HepG2 (cell line): ENCODE measurements around the gene SHISA5. TPM values are rescaled to one million over a fixed set of nuclear protein-coding genes. Genes with fewer than 3 reads are reported as not detected.

Source experiments
- DMAP1 ChIP-seq: IDR thresholded peaks from 2 replicates; pipeline ENCODE4 v1.6.1; 2016
- EED ChIP-seq: sonication (generic); formaldehyde crosslinking; IDR thresholded peaks from 2 replicates; pipeline ENCODE4 v1.5.0; 2020; ENCODE audit warnings: mild to moderate bottlenecking, missing genetic modification reagents
- HNF1B ChIP-seq: sonication (generic); formaldehyde crosslinking; IDR thresholded peaks from 2 replicates; pipeline ENCODE4 v1.5.1; 2020; ENCODE audit warnings: mild to moderate bottlenecking, moderate library complexity, missing genetic modification reagents
- MXD1 ChIP-seq: sonication (generic); formaldehyde crosslinking; IDR thresholded peaks from 2 replicates; pipeline ENCODE4 v1.4.0; 2020; ENCODE audit warnings: mild to moderate bottlenecking, missing genetic modification reagents
- PLSCR1 ChIP-seq: sonication (generic); formaldehyde crosslinking; IDR thresholded peaks from 2 replicates; pipeline ENCODE4 v1.5.0; 2020; ENCODE audit warnings: missing genetic modification reagents, mild to moderate bottlenecking, borderline replicate concordance
- POLR2AphosphoS2 ChIP-seq: IDR thresholded peaks from 2 replicates; pipeline ENCODE4 v1.6.1; 2011; ENCODE audit warnings: low read depth, low read length, improper control_type of control experiment
- RARG ChIP-seq: sonication (generic); formaldehyde crosslinking; IDR thresholded peaks from 2 replicates; pipeline ENCODE4 v1.4.0; 2020; ENCODE audit warnings: low read depth, mild to moderate bottlenecking, missing genetic modification reagents
- RNF2 ChIP-seq: fragments of 450-650 bp; conservative IDR thresholded peaks from 2 replicates; pipeline ENCODE4 v1.6.1; 2016; ENCODE audit warnings: low read depth
- SMYD3 ChIP-seq: sonication (generic); formaldehyde crosslinking; IDR thresholded peaks from 2 replicates; pipeline ENCODE4 v1.8.1; 2023; ENCODE audit warnings: mild to moderate bottlenecking, missing genetic modification reagents
- TFDP2 ChIP-seq: sonication (generic); formaldehyde crosslinking; IDR thresholded peaks from 2 replicates; pipeline ENCODE4 v1.4.0; 2020; ENCODE audit warnings: missing genetic modification reagents
- ZBTB40 ChIP-seq, 2 experiments: fragments of 450-650 bp in 1 of 2; sonication (generic) in 1 of 2; formaldehyde crosslinking in 1 of 2; IDR thresholded peaks; 2 replicates each; pipeline versions ENCODE4 v1.6.1 to v1.8.0; 2016 to 2022; ENCODE audit warnings: antibody characterized with exemption in 1 of 2, mild to moderate bottlenecking in 1 of 2, missing genetic modification reagents in 1 of 2
- ZNF331 ChIP-seq: sonication (generic); formaldehyde crosslinking; IDR thresholded peaks from 2 replicates; pipeline ENCODE4 v1.4.0; 2020; ENCODE audit warnings: missing genetic modification reagents
- ZNF619 ChIP-seq: sonication (generic); formaldehyde crosslinking; IDR thresholded peaks from 2 replicates; pipeline ENCODE4 v1.4.0; 2020; ENCODE audit warnings: mild to moderate bottlenecking, missing genetic modification reagents
- ZNF841 ChIP-seq: sonication (generic); formaldehyde crosslinking; IDR thresholded peaks from 2 replicates; pipeline ENCODE4 v1.8.1; 2023; ENCODE audit warnings: missing genetic modification reagents, borderline replicate concordance
- polyA plus RNA-seq, 8 experiments: library from polyadenylated mRNA; depleted of rRNA in 3 of 8; stranded (reverse) in 7 of 8; unstranded in 1 of 8; fragments of >200 nt; fragmentation: Illumina TruSeq in 4 of 8; extraction: Trizol in 4 of 8; gene quantifications; 2 replicates each; pipeline versions ENCODE4 v1.2.1 to v1.2.3, GENCODE V29; 2011 to 2016; ENCODE audit warnings: low read depth in 4 of 8, missing spikeins in 1 of 8, mixed read lengths in 1 of 8; ENCODE audit not compliant: insufficient read depth in 1 of 8
- total RNA-seq, 5 experiments: library from RNA; depleted of rRNA; stranded (reverse); fragments of >200 nt; fragmentation: Illumina TruSeq; extraction: Trizol; gene quantifications; 2 replicates each; pipeline ENCODE4 v1.2.3, GENCODE V29; 2016; ENCODE audit warnings: low read depth in 1 of 5

The SHISA5 gene
- total and polyA plus RNA-seq, 2 of the 13 experiments (the other 11 are each of a cell fraction or from before 2014, with no cell fraction given): 75.8 to 91.4 TPM

- peak; percentile 91 for TF ChIP-seq TFDP2
- peak; percentile 22; the same call in 1 of the 2 replicates for TF ChIP-seq EED (CRISPR knock-in tag)
- peak; percentile 82; the same call in 1 of the 2 replicates for TF ChIP-seq MXD1 (CRISPR knock-in tag)
- no peak for TF ChIP-seq POLR2AphosphoS2
- TF ChIP-seq ZNF841: no peak
- no peak for TF ChIP-seq SMYD3 (CRISPR knock-in tag)
- TF ChIP-seq ZNF331 (CRISPR knock-in tag): peak; percentile 76; the same call in 1 of the 2 replicates
- TF ChIP-seq RNF2: peak; percentile 90
- TF ChIP-seq ZBTB40 (IDR thresholded peaks at IDR 0.05): no peak
- TF ChIP-seq ZBTB40 (CRISPR knock-in tag; IDR thresholded peaks at IDR 0.05): peak; percentile 50; the same call in 1 of the 2 replicates
- peak; percentile 92 for TF ChIP-seq DMAP1 (CRISPR knock-in tag)
- TF ChIP-seq HNF1B: peak; percentile 5; the same call in 1 of the 2 replicates
- peak; percentile 62; the same call in 1 of the 2 replicates for TF ChIP-seq ZNF619 (CRISPR knock-in tag)
- TF ChIP-seq PLSCR1 (CRISPR knock-in tag): no peak
- 0 out of 2 replicates have a peak, but pooled peaks have one; percentile 13 for TF ChIP-seq RARG (CRISPR knock-in tag)
Observed at GRCh38 chr3:48446425-48447193, 57.4 kb downstream of the SHISA5 start, which contains the start of gene ATRIP (continued).
